Glutamatergic neuron (in vitro differentiated cells): ENCODE results near the gene UBE2J2. TPM values are rescaled to one million over a fixed set of nuclear protein-coding genes. Genes with fewer than 3 reads are reported as not detected.
A peak's percentile ranks its signal among the peaks of the same experiment; 100 is the strongest.

Experiments
- DNase-seq: peaks from one replicate; pipeline ENCODE4 v3.0.0; 2022
- H3K27ac Mint-ChIP-seq: one replicate; pipeline ENCODE4 v1.8.0; 2020; ENCODE audit warnings: mild to moderate bottlenecking, mixed read lengths, inconsistent platforms; ENCODE audit not compliant: unreplicated experiment
- H3K27me3 Mint-ChIP-seq: one replicate; pipeline ENCODE4 v1.8.0; 2020; ENCODE audit warnings: mild to moderate bottlenecking, moderate library complexity, mixed read lengths, inconsistent platforms; ENCODE audit not compliant: unreplicated experiment
- H3K36me3 Mint-ChIP-seq: one replicate; pipeline ENCODE4 v1.8.0; 2020; ENCODE audit warnings: mild to moderate bottlenecking, mixed read lengths, inconsistent platforms; ENCODE audit not compliant: unreplicated experiment
- H3K4me1 Mint-ChIP-seq: one replicate; pipeline ENCODE4 v1.8.0; 2020; ENCODE audit warnings: mild to moderate bottlenecking, low read depth, mixed read lengths, inconsistent platforms; ENCODE audit not compliant: unreplicated experiment
- H3K4me3 Mint-ChIP-seq: one replicate; pipeline ENCODE4 v1.8.0; 2020; ENCODE audit warnings: mild to moderate bottlenecking, mixed read lengths, inconsistent platforms; ENCODE audit not compliant: unreplicated experiment
- H3K9me3 Mint-ChIP-seq: one replicate; pipeline ENCODE4 v1.8.0; 2020; ENCODE audit warnings: mild to moderate bottlenecking, moderate library complexity, mixed read lengths, inconsistent platforms; ENCODE audit not compliant: unreplicated experiment
- CTCF ChIP-seq: fragments of 200-600 bp; sonication (generic); IDR thresholded peaks from one replicate; pipeline ENCODE4 v1.5.0; 2021; ENCODE audit not compliant: partially characterized antibody, unreplicated experiment
- total RNA-seq: library from RNA; stranded (reverse); fragmentation: NEBNext Ultra II Directional; extraction: Animal tissue kit (Norgen Biotek cat#: 25700); gene quantifications from one replicate; pipeline ENCODE4 v1.2.1, GENCODE V29; 2021; ENCODE audit not compliant: unreplicated experiment

UBE2J2 gene
- total RNA-seq, 1 donor from 2014 or later, result 88.1 TPM

- Mint-ChIP-seq H3K4me1 (no peaks in the 10 kb centered on the region), H3K9me3 (peaks cover 13% of the 10 kb centered on the region), H3K4me3 (peak overlapping the region; percentile 97), H3K27ac (peak overlapping the region; percentile 99), H3K36me3 (no peaks in the 10 kb centered on the region), H3K27me3 (peaks cover 26% of the 10 kb centered on the region)
- no peak for DNase-seq
- TF ChIP-seq CTCF, result no peak
Measured at GRCh38 chr1:1306661-1307260, 33.1 kb upstream of the UBE2J2 start.

- H3K27ac Mint-ChIP-seq, result peak overlapping the region; percentile 99
Measured at GRCh38 chr1:1306070-1306660, 32.5 kb upstream of the UBE2J2 start.

GRCh38 chr1:1305300-1306069 is 31.8 kb upstream of the UBE2J2 start:
- peak; percentile 78 for DNase-seq
- peak overlapping the region; percentile 97 for H3K4me3 Mint-ChIP-seq
- no peak for TF ChIP-seq CTCF
- H3K27me3 Mint-ChIP-seq, result peaks cover 27% of the 10 kb centered on the region
- H3K36me3 Mint-ChIP-seq, result no peaks in the 10 kb centered on the region
- H3K9me3 Mint-ChIP-seq, result peaks cover 21% of the 10 kb centered on the region
- peak overlapping the region; percentile 99 for H3K27ac Mint-ChIP-seq
- H3K4me1 Mint-ChIP-seq, result no peaks in the 10 kb centered on the region

More at GRCh38 chr1:1306070-1306660, 32.5 kb upstream of the UBE2J2 start:
- Mint-ChIP-seq H3K36me3 (no peaks in the 10 kb centered on the region), H3K4me3 (peak overlapping the region; percentile 97), H3K9me3 (peaks cover 15% of the 10 kb centered on the region), H3K27me3 (peaks cover 30% of the 10 kb centered on the region), H3K4me1 (no peaks in the 10 kb centered on the region)
- TF ChIP-seq CTCF, result no peak
- peak; percentile 51 for DNase-seq

- Mint-ChIP-seq H3K4me3 (peak overlapping the region; percentile 88), H3K4me1 (peaks cover 6% of the 10 kb centered on the region), H3K27ac (peak overlapping the region; percentile 99), H3K9me3 (peaks cover 24% of the 10 kb centered on the region), H3K36me3 (no peaks in the 10 kb centered on the region), H3K27me3 (peaks cover 31% of the 10 kb centered on the region)
- TF ChIP-seq CTCF, result no peak
- DNase-seq, result peak; percentile 94
Measured at GRCh38 chr1:1304331-1305299, 31.0 kb upstream of the UBE2J2 start.
